GM18519 (cell line): ENCODE measurements around the gene PPP2R5E.
"Not testable (repeated sequence)": the region's sequence is repeated elsewhere in the genome, so short reads cannot be mapped to it uniquely, and the experiment has no call there.

Source experiments
- ATAC-seq: cut with Tn5 transposase; IDR thresholded peaks from one replicate; pipeline ENCODE4 v1.9.1; 2021; ENCODE audit warnings: mild to moderate bottlenecking, moderate library complexity; ENCODE audit not compliant: unreplicated experiment, low FRiP score

Gene PPP2R5E

DNA sequence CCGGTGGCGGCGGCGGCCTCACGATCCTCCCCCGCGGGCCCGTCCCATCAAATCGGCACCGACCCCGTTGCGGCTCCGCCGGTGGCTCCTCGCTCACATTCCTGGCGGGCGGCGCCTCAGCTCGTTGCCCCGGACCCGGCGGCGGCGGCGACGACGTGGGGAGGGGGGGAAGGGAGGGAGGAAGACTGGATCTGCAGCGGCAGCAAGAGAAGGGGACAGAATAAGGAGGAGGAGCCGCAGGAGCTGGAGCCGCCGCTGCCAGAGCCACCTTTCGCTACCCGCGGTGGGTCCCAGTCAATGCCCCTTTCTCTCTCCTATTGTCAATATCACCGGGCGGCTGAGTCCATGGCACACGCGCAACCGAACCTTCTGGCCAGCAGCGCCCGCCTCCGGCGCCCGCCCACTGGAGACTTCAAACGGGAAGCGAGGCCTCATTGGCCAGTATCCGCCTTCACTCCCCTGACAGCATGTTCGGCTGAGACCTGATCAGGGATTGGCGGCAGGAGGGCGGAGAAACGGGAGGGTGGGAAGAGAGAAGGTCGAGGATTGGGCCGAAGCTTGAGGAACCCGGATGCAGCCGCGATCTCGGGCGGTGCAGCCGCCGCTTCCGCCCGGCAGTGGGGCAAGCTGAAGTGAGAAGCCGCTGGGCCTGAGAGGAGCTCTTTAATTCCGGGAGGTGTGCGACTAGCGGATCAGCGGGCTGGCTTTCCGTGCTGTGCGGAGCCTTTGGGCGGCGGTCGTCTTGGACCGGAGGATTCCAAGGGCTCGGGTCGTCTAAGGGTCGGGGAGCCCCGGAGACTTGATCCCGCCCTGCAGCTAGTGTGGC lies at the start of gene PPP2R5E:
Gene PPP2R5E (minus strand): TSS at position 378 of the 826 bp plus-strand sequence. CDS start 3,692 bp downstream, outside the sequence.
- ATAC-seq: peak; percentile 91

DNA sequence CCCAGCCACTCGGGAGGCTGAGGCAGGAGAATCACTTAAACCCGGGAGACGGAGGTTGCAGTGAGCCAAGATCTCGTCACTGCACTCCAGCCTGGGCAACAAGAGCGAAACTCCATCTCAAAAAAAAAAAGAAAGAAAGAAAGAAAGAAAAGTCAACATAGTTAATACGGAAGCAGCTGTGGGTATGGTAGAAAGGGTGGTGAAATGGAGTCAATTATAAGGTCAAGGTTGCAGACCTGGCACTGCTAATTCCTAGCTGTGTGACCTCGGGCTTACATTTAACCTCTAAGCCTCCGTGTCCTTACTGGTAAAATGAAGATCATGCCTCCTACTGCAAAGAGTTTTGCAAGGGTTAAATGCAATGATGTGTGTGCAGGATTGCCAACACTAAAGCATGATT lies 39.9 kb upstream of the PPP2R5E start:
- not testable (repeated sequence) for ATAC-seq

DNA sequence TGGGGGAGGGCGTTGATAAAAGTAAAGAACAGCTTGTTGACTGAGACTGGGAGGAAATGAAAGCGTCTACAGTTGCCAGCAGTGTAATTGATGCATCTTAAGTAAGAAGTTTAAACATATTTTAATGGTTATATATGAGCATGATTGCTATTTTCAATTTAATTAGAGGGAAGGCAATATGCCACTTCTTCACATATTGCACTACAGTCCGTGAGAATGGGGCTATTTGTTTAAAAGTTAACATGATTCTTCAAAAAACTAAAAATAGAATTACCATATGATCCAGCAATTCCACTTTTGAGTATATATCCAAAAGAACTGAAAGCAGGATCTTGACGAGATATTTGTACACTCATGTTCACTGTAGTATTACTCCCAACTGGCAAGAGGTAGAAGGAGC lies 38.3 kb upstream of the PPP2R5E start:
- ATAC-seq: no peak

DNA sequence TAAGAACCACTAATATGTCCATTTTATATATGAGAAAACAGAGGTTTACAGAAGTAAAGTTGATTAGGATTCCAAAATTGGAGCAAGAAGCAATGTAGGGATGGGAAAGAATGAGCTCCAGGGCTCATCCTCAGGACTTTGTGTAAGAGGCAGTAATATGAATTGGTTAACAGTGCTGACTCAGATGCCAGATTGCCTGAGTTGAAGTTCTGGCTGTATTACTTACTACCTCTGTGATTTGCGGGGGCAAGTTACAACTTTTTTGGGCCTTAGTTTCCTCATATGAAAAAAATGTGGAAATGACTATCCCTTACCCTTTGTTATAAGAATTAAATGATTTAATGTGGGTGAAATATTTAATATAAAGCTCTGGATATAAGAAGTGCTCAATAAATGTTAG lies 35.1 kb upstream of the PPP2R5E start:
- no peak for ATAC-seq

DNA sequence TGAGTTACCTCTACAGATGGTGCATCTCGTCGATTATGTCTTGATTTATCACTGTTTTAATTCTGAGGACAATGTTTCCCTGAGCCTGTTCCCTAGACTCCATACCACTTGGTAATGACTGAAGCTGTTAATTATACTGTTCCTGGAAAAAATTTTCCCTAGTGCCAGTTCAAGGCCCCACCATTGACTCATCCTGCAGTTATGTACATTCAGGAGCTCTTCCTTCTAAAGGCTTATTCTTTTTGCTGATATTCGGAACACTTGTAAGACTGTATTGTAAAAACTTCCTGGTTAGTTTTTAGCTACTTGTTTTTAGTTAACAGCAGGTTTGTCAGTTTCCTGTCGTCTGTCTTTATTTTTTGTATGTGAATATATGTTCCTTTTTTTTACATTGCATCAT lies 30.4 kb upstream of the PPP2R5E start:
- no peak for ATAC-seq

DNA sequence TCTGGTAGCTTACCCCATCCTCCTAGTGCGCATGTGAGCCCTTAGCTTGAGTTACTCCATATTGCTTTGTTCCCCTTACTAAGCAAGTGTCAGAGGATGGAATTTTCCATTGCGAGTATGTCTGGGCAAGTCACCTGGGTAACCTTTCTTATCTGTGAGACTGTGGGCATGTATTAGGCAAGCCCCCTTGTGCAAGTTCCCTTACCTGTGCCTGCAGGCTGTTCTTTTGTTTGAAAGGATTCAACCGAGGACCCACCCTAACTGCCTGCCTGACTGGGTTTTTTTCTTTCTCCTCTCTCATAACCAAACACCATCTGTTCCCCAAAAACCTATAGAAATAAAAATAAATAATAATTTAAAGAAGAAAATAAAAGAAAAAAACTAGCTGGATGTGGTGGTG lies 22.3 kb upstream of the PPP2R5E start:
- ATAC-seq: no peak

DNA sequence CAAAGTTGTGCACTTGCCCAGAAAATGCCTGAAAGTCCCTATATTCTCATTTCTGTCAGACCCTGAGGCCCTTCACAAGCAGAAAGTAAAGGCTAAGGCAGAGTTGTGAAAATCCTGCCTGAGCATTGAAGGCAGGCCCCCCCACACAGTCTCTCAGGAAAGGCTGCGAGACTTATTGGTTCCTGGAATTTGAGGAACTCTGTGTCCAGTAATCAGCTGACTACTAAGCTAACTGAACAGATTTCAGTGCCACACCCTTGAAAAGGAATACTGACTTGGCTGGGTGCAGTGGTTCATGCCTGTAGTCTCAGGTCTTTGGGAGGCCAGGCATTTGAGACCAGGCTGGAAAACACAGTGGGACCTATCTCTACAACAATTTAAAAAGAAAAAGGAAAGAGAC lies 21.1 kb upstream of the PPP2R5E start:
- ATAC-seq: no peak

DNA sequence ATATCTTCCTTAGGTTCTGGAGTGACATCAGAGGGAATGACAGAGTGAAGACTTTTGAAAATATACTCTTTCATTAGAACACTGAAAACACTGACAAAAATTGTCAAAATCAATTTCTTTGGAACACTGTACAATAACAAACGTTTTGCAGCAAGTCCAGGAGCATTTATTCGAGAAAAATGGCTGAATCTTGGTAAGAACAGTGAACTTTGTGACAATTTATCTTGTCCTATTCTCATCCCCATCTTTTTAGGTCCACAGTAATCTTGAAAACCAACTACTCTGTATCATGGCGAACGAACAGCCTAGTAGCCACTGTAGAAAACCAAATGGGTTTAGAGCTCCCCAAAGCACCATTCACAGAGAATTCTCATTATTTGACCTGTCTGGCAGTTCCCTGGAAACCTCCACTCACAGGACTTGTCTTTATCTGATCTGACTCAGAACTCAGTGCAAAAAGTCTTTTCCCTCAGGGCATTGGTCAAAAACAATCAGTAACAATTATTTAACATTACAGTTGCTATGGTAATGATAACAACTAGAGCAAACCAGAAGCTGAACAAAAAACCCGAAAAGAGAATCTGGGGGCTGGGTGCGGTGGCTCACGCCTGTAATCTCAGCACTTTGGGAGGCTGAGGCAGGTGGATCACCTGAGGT lies 20.3 kb upstream of the PPP2R5E start:
- no peak for ATAC-seq

DNA sequence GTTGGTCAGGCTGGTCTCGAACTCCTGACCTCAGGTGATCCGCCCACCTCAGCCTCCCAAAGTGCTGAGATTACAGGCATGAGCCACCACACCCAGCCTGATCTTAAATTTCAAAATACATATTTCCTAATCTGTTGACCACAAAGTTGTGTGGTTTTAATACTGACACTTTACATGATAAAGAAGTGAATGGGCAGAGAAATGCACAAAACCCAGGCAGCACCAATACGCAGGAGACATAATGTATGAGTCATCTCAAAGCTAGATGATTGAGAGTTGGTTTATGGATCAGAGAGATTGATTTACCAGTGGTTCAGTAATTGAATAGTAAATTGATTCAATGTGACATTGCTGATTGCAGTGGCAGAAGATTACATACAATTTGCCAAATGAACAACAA lies 19.2 kb upstream of the PPP2R5E start:
- ATAC-seq: no peak

DNA sequence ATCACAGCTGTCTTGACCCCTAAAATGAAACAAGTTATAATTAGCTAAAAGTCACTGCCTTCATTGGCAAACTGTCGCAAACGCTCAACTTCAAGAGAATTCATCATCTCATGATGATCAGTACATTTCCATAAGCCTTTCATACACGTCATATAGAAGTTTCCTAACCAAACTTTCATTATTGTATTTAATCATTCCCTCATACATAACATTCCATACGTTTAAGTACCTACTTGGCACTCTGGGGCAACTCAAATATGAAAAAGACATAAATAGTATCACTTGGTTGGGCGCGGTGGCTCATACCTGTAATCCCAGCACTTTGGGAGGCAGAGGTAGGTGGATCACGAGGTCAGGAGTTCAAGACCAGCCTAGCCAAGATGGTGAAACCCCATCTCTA lies 12.4 kb upstream of the PPP2R5E start:
- no peak for ATAC-seq

DNA sequence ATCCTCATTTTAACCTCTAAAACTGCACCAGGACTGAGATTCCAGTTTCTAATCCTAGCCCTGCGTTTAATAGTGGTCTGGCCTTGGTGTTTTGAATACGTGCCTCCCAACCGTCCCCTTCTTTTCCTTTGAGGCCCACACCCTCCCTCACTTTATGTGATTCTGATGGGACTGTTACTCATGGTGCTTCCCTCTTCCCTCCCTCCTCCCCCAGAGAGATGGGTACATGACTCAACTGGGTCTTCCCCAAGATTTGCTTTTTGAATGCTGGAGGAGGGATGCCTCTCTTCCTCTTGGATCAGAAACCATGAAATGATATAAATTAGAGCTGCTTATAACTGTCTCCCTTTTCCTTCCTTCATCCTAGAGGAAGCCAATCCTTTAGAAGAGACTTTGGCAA lies 8.2 kb upstream of the PPP2R5E start:
- ATAC-seq: no peak

DNA sequence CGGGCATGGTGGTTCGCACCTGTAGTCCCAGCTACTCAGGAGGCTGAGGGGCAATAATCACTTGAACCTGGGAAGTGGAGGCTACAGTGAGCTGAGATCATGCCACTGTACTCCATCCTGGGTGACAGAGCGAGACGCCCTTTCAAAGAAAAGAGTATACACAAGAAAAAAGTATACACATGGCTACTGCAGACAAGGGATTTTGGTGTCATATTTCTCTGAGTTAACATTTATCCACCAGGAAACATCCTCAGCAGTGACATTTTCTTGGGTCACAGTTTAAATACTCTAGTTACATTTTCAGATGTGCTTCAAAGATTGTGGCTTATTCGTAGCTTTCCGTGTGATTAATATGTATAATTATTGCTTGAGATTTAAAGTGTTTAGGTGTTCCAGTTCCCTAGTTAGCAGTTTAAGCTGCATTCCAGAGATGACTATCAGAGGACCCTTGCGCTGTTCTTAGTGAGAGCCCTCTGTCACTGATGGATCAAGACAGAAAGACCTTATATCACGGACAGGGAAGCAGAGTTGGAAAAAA lies 4.7 kb upstream of the PPP2R5E start:
- ATAC-seq: no peak

DNA sequence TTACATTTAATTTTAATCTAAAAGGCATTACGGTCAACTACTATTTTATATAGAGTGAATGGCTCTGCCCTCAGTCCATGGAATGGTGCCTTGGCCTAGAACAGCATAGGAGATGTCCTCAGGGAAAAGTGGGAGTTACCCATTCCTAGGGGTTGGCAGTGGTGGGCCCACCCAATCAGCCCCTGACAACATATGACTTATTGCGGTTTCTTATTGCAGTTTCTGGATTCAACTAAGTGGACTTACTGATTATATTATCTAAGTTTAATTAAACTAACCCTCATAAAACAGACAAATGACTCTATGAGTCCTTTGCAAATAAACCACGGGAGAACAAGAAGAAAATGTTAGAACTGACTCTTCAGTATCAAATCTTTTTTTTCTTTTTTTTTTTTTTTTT lies 2.3 kb upstream of the PPP2R5E start:
- ATAC-seq: no peak

DNA sequence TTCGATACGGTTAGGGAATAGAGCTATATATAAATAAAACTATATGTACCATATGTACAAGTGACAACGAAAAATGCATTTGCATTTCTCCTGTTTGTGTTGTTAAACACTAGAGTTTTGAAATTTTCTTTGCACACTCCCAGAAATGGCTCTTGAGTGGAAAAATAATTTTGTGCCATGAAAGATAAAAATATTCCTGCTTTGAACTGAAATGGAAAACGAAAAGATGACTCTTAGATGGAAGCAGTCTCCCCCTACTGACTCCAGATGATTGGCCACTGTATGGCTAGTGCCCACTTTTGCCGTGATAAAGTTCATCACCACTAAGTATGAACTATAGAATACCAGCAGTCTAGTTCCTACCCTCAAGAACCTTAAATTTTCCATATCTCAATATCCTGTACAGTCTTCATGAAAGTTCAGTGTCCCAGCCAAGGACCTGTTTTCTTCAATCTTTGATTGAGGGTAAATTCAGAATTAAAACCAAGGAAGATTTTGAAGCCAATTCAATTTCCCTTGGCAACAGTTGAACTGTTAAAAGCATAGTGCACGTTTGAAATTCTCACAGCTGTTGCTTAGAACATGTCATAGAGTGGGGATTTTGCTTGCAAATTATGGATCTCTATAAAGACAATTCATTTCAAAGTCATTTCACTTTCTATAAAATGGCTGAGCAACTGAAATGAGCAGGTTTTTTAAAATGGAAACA lies 1.6 kb upstream of the PPP2R5E start:
- ATAC-seq: no peak

DNA sequence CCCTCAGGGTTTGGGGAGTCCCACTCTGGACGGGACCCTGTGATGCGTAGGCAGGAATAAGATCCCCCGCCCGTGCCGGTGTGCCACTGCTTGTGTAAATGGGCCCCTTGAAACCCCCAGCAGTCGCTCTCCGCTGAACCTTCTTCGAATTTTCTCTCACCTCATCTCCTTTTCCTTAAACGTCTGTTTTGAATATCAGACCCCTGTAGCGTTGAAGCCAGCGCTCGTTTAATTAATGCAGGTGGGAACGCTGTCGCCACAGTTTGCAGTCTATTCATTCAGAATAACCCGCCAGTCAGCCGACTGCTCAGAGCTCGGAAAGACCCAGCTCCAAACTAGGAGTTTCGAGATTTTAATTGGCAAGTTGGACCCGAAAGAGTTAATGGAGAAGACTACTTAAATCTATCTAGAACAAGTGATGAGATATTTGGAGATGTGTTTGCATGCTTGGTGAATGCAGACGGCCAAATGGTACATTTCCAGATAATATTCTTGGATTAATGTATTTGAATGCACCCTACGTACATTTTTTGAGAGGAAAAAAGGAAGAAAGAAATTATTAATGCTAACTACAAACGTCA lies 739 bp upstream of the PPP2R5E start:
- peak; percentile 17 for ATAC-seq

DNA sequence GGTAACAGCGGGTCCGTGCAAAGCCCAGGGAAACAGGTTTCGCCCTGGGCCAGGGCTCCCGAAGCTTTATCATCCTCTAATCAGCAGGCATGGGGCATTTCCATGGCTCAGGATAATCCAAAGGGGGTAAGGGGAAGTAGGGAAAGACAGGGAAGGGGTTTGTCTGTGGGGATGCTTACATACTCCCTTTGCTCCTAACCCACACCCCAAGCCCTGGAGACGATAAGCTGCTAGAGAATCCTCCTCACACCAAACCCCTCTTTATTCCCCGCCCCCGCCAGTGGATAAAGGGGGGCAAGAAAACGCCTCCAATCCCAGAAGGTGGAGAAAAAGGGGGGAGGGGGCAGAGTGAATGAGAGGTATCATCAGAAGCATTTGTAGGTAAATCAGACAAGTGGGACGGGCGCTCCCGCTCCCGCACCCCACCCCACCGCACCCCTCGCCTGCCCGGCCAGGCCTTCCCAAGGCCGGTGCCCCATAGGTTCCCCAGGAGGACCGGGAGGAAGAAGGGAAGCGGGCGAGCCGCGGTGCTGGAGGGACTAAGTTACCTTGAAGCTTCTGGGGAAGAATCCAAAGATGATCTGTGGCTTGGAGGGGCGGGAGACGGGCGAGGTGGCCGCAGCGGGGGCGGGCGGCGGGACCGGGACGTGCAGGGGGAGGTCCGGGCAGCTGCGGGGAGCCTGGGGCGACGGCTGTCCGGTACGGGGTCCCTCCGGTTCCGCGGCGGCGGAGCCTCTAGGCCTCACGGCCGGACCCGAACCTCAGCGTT lies 762 bp downstream of the PPP2R5E start:
- no peak for ATAC-seq

DNA sequence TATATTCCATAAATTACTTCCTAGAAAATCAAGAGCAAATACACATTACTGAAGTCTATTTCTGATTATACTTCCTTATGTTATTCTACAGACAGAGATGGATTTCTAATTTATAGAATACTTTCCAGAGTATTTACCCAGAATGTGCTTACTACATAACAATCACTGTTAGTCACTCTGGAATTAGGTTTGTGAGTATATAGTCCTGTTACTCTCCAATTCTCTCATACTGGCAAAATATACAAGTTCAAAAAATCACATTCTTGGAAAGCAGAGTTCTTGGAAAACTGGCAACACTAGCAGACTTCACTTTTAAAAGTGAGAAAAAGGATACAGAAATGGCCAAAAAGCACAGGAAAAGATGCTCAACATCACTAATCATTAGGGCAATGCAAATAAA lies 7.3 kb downstream of the PPP2R5E start:
- ATAC-seq: no peak

DNA sequence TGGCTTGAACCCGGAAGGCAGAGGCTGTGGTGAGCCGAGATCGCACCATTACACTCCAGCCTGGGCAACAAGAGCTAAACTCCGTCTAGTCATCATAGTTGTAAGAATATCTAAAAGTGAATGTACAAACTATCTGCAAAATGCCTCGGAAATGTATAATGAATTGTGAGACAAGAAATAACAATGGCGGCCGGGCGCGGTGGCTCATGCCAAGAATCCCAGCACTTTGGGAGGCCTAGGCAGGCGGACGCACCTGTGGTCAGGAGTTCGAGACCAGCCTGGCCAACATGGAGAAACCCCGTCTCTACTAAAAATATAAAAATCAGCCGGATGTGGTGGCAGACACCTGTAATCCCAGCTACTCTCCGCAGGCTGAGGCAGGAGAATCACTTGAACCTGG lies 9.7 kb downstream of the PPP2R5E start:
- no peak for ATAC-seq

DNA sequence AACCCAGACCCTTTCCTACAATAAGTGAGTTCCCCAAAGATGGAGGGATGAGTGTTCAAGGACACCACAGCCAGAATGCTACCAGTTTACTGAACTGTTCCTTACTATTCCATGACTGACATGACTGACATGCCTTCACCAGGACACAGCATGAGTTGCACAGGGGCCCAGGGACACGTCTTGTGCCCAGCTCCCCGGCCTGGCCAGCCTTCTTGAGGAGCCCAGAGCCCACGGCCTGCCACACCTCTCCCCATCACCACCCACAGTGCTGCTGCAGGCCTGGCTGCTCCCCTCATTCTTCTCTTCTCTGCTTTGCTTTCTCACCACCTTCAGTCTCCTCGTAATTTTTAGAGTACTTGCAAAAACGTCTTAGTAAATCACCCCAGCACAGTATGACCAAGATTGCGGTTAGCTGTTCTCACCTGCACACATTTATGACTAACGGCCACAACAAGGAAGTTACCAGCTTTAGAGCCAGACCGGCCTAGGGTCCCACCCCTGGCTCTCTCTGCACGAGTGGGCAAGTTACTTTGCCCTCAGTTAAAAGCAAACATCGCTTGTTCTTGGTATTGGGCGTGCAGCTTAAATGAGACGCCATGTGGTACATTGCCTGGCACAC lies 18.5 kb downstream of the PPP2R5E start:
- ATAC-seq: no peak
